ENCODE results near the gene GLT6D1. TPM values are rescaled to one million over a fixed set of nuclear protein-coding genes. Genes with fewer than 3 reads are reported as not detected.

GLT6D1 gene
- polyA plus RNA-seq, 1 experiment: not detected

DNA sequence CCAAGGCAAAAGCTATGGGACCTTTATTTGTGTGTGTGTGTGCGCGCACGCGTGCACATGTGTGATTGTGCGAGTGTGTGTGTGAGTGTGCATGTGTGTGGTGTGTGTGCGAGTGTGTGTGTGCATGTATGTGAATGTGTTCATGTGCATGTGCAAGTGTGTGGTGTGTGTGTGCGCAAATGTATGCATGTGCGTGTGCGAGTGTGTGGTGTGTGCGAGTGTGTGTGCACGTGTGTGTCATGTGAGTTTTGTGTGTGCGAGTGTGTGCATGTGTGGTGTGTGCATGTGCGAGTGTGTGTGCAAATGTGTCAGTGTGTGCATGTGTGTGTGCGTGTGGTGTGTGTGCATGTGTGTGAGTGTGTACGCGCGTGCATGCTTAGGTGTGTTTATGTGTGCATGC lies 11.1 kb upstream of the GLT6D1 start:
- ChIA-PET POLR2A (no interaction called here), CTCF (no interaction called here)
- TF ChIP-seq, protein P1, sequence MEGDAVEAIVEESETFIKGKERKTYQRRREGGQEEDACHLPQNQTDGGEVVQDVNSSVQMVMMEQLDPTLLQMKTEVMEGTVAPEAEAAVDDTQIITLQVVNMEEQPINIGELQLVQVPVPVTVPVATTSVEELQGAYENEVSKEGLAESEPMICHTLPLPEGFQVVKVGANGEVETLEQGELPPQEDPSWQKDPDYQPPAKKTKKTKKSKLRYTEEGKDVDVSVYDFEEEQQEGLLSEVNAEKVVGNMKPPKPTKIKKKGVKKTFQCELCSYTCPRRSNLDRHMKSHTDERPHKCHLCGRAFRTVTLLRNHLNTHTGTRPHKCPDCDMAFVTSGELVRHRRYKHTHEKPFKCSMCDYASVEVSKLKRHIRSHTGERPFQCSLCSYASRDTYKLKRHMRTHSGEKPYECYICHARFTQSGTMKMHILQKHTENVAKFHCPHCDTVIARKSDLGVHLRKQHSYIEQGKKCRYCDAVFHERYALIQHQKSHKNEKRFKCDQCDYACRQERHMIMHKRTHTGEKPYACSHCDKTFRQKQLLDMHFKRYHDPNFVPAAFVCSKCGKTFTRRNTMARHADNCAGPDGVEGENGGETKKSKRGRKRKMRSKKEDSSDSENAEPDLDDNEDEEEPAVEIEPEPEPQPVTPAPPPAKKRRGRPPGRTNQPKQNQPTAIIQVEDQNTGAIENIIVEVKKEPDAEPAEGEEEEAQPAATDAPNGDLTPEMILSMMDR (IDR thresholded peaks at IDR 0.05; ENCODE audit: insufficient read depth, low read depth, low read length): no peak
- no peaks in the 10 kb centered on the region for H3K36me3 ChIP-seq (ENCODE audit: control insufficient read depth, insufficient read depth, low read length)
- no peak for DNase-seq (ENCODE audit: low read depth)
- no peaks in the 10 kb centered on the region; the same call in 1 of the 2 replicates for H3K27me3 ChIP-seq (ENCODE audit: control insufficient read depth, insufficient read depth, low read length)
- H3K4me3 ChIP-seq (ENCODE audit: low read depth, low read length): no peak overlapping the region

DNA sequence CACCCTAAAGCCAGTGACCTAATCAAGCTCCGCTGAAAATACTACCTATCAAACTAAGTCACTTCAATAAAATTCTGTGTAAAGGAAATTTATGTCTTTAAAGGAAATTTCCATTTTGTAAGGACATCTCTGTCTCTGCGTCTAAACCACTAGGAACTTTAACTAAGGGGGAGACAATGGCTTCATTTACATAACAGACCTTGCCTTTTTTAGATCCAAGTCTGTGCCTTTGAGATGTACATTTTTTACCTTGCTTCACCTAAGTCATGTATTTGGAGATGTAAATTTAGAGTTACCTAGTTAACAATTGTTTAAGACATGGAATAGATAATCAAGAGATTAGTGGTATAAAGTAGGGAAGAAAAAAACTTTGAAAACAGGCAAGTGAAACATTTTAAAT lies 10.2 kb upstream of the GLT6D1 start:
- POLR2A ChIA-PET: no interaction called here
- DNase-seq (ENCODE audit: low read depth): no peak
- Histone ChIP-seq H3K4me3 (ENCODE audit: low read depth, low read length) (no peak overlapping the region), H3K27me3 (ENCODE audit: control insufficient read depth, insufficient read depth, low read length) (no peaks in the 10 kb centered on the region; the same call in 1 of the 2 replicates), H3K36me3 (ENCODE audit: control insufficient read depth, insufficient read depth, low read length) (no peaks in the 10 kb centered on the region)
- TF ChIP-seq, protein P1 (IDR thresholded peaks at IDR 0.05; ENCODE audit: insufficient read depth, low read depth, low read length): no peak
- CTCF ChIA-PET: no interaction called here

DNA sequence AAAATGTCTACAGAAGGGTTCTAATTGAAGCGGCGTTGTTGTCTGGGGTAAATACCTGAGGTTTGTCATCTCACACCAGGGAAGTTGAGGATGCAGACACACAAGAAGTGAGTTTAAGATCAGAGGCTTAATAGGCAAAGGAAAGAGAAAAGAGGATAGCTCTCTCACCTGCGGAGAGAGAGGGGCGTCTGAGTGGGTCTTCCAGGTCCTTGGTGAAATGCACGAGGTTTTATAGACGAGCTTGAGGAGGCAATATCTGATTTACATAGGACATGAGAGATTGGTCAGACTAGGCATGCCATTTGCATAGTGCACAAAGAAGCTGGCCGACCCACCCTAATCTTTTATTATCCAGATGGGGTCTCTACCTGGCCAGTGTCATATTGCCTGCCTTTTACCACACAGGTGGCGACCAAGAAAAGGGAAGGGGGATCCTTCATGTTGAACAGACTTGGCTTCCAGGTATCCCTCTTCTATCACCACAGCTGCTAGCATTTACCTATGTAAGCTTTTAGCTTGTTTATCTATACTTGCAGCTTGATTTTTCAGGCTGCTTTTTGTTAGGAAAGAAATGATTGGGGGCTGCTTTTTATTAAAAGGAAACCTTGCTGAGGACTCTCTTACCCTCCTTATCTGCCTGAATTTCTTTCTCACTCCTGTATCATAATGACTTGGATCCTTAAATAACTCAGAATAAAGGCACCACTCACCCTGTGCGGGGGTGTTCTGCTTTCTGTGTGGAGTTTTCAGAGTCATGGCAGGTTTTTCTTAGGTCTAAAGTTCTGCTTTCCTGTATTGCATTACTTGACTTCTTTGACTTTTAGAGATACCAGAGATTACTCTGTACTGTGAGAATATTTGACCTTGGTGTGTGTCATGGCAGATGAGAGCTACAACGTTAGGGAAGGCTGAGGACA lies 9.4 kb upstream of the GLT6D1 start:
- TF ChIP-seq, protein P1 (IDR thresholded peaks at IDR 0.05; ENCODE audit: insufficient read depth, low read depth, low read length): no peak
- DNase-seq (ENCODE audit: low read depth): no peak
- Histone ChIP-seq H3K36me3 (ENCODE audit: control insufficient read depth, insufficient read depth, low read length) (no peaks in the 10 kb centered on the region), H3K27me3 (ENCODE audit: control insufficient read depth, insufficient read depth, low read length) (no peaks in the 10 kb centered on the region; the same call in 1 of the 2 replicates), H3K4me3 (ENCODE audit: low read depth, low read length) (no peak overlapping the region)
- CTCF ChIA-PET: no interaction called here
- POLR2A ChIA-PET: no interaction called here

DNA sequence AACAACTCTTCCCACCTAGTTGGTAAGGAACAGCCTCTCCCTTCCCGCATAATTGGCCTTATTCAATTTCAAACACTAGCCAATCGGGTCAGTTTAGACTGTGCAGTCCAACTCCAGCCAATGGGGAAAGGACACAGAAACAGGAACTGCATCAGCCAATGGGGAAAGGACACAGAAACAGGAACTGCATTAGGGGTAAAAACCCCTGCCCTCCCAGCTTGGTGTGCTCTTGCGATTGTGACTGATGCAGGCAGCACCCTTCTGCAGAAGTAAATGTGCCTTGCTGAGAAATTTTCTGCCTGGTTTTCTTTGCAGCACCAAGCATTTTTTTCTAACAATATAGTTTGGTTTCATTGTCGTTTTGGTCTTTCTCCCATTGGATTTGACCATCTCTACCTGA lies 8.5 kb upstream of the GLT6D1 start:
- no peak overlapping the region for H3K4me3 ChIP-seq (ENCODE audit: low read depth, low read length)
- POLR2A ChIA-PET: no interaction called here
- TF ChIP-seq, protein P1 (IDR thresholded peaks at IDR 0.05; ENCODE audit: insufficient read depth, low read depth, low read length): no peak
- no peaks in the 10 kb centered on the region; the same call in 1 of the 2 replicates for H3K27me3 ChIP-seq (ENCODE audit: control insufficient read depth, insufficient read depth, low read length)
- CTCF ChIA-PET: no interaction called here
- no peak for DNase-seq (ENCODE audit: low read depth)
- no peaks in the 10 kb centered on the region for H3K36me3 ChIP-seq (ENCODE audit: control insufficient read depth, insufficient read depth, low read length)

DNA sequence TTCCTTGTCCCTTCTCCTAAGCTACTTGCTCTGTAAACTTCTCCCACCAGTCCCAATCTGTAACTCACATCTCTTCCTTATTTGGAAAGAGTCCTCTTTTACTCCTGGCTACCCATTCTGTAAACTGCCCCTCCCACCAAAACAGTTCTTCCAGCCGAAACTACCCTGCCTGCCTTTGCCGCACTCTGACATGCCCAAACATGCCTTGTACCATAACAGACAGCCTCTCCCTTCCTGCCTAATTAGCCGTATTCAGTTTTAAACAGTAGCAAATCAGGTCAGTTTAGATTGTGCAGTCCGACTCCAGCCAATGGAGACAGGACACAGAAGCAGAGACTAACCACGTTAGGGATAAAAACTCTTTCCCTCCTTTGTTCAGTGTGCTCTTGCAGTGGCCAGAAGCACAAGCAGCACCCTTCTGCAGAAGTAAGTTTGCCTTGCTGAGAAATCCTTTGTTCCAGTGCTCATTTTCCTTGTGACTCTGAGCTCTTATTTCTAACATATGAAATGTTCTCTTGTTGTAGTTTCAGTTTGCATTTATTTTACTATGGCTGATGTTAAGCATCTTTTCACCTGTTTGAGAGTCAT lies 5.4 kb upstream of the GLT6D1 start:
- ChIA-PET POLR2A (no interaction called here), CTCF (no interaction called here)
- H3K36me3 ChIP-seq (ENCODE audit: control insufficient read depth, insufficient read depth, low read length): no peaks in the 10 kb centered on the region

More for the DNA sequence above, 5.4 kb upstream of the GLT6D1 start:
- Histone ChIP-seq H3K4me3 (ENCODE audit: low read depth, low read length) (no peak overlapping the region), H3K27me3 (ENCODE audit: control insufficient read depth, insufficient read depth, low read length) (no peaks in the 10 kb centered on the region)
- DNase-seq (ENCODE audit: low read depth): no peak
- TF ChIP-seq, protein P1 (IDR thresholded peaks at IDR 0.05; ENCODE audit: insufficient read depth, low read depth, low read length): no peak

All from BJ (cell line).